Left ventricle myocardium superior (tissue), 1 donor: Measurements from ENCODE around the gene HSPB3. TPM values are rescaled to one million over a fixed set of nuclear protein-coding genes. Genes with fewer than 3 reads are reported as not detected.

ENCODE experiments used
- ATAC-seq: fragments of 200-7000 bp; cut with Tn5 transposase; one replicate; pipeline ENCODE4 v1.9.1; 2020; ENCODE audit warnings: mild to moderate bottlenecking, moderate library complexity
- DNase-seq: peaks from one replicate; pipeline ENCODE4 v3.0.0-alpha.2; 2020
- intact Hi-C: fragments of 100-400 bp; cut with micrococcal nuclease; formaldehyde crosslinking; loops from one replicate; pipeline ENCODE4 v1.11.0; 2022
- total RNA-seq: library from RNA; stranded (reverse); fragmentation: NEBNext Ultra II Directional; extraction: Animal tissue kit (Norgen Biotek cat#: 25700); gene quantifications from one replicate; pipeline ENCODE4 v1.2.1, GENCODE V29; 2021
- donor health status: DM: no; HTN: yes; CAD: no; lungs with severe emphysema.

The HSPB3 gene
- total RNA-seq, 1 donor from 2014 or later, result 492 TPM

- ATAC-seq (no peak), DNase-seq (no peak)
- intact Hi-C loops, result no loop called here
These were observed 39.5 kb downstream of the HSPB3 start for GRCh38 chr5:54495027-54495426.

Other genes with a start within 250 kb of the HSPB3 start
- 20.5 TPM for gene ARL15, start 145.1 kb upstream of the HSPB3 start, total RNA-seq
- 20.9 TPM for gene SNX18, start 62.1 kb downstream of the HSPB3 start, total RNA-seq